CD4-positive, alpha-beta T cell (primary cell): ENCODE measurements around the gene VTI1A. TPM values are rescaled to one million over a fixed set of nuclear protein-coding genes. Genes with fewer than 3 reads are reported as not detected.

Source experiments
- ATAC-seq: fragments of 200-7000 bp; cut with Tn5 transposase; one replicate; pipeline ENCODE4 v1.10.0; 2022; ENCODE audit warnings: mild to moderate bottlenecking; ENCODE audit not compliant: poor library complexity
- CTCF ChIA-PET: fragments of 350-600 bp; sonication (Branson Sonifier 250); formaldehyde crosslinking; loops from one replicate; lab custom pipeline; 2021; ENCODE audit warnings: antibody characterized with exemption, inconsistent platforms; lab: Charles Lee
- POLR2A ChIA-PET: fragments of 350-600 bp; sonication (Branson Sonifier 250); formaldehyde crosslinking; loops from one replicate; lab custom pipeline; 2021; ENCODE audit warnings: antibody characterized with exemption, inconsistent platforms; lab: Charles Lee
- DNase-seq, 14 experiments: peaks; one replicate each; pipeline ENCODE4 v3.0.0-alpha.2; 2013 to 2020; ENCODE audit warnings: mixed read lengths in 2 of 14
- H3K27ac ChIP-seq, 2 donors: one replicate each; pipeline versions ENCODE4 v1.5.1 to v1.7.0; 2013; ENCODE audit warnings: low read length in 2 of 2, low read depth in 1 of 2, mild to moderate bottlenecking in 1 of 2
- H3K27me3 ChIP-seq, 2 experiments: 1 replicate in 1 of 2; 2 replicates in 1 of 2; pipeline versions ENCODE4 v1.6.1 to v1.7.0; 2013; ENCODE audit warnings: low read length in 2 of 2, control low read depth in 1 of 2, mild to moderate bottlenecking in 1 of 2, moderate library complexity in 1 of 2; ENCODE audit not compliant: insufficient read depth in 2 of 2, control insufficient read depth in 1 of 2
- H3K36me3 ChIP-seq: one replicate; pipeline ENCODE4 v1.6.1; 2013; ENCODE audit warnings: low read length, control low read depth; ENCODE audit not compliant: insufficient read depth
- H3K4me1 ChIP-seq: one replicate; pipeline ENCODE4 v1.6.1; 2013; ENCODE audit warnings: low read length, control low read depth; ENCODE audit not compliant: insufficient read depth
- H3K4me3 ChIP-seq: one replicate; pipeline ENCODE4 v1.5.1; 2013; ENCODE audit warnings: mild to moderate bottlenecking, low read length, moderate library complexity
- H3K9me3 ChIP-seq, 2 experiments: 1 replicate in 1 of 2; 2 replicates in 1 of 2; pipeline versions ENCODE4 v1.6.1 to v1.7.0; 2013; ENCODE audit warnings: low read length in 2 of 2, mild to moderate bottlenecking in 2 of 2, control low read depth in 1 of 2, moderate library complexity in 1 of 2; ENCODE audit not compliant: control insufficient read depth in 1 of 2, insufficient read depth in 1 of 2
- H3K27ac Mint-ChIP-seq: one replicate; pipeline ENCODE4 v1.8.0; 2020; ENCODE audit warnings: mixed read lengths
- H3K27me3 Mint-ChIP-seq: one replicate; pipeline ENCODE4 v1.8.0; 2021; ENCODE audit warnings: mixed read lengths
- H3K36me3 Mint-ChIP-seq: one replicate; pipeline ENCODE4 v1.8.0; 2021; ENCODE audit warnings: low read depth, mixed read lengths
- H3K4me1 Mint-ChIP-seq: one replicate; pipeline ENCODE4 v1.8.0; 2021; ENCODE audit warnings: low read depth, mixed read lengths
- H3K4me3 Mint-ChIP-seq: one replicate; pipeline ENCODE4 v1.8.0; 2020; ENCODE audit warnings: mild to moderate bottlenecking, mixed read lengths
- H3K9me3 Mint-ChIP-seq: one replicate; pipeline ENCODE4 v1.8.0; 2020; ENCODE audit warnings: mixed read lengths
- CTCF ChIP-seq: fragments of 200-600 bp; IDR thresholded peaks from one replicate; pipeline ENCODE4 v1.8.0; 2022; ENCODE audit warnings: antibody characterized with exemption, mild to moderate bottlenecking
- intact Hi-C, 2 experiments: fragments of 100-400 bp; cut with DNase I in 1 of 2; cut with micrococcal nuclease in 1 of 2; formaldehyde crosslinking; loops; one replicate each; pipeline versions ENCODE4 v1.15.1 to v1.9.0; 2023 to 2025; cut with DNase I, micrococcal nuclease
- total RNA-seq, 174 experiments: library from RNA in 2 of 174; stranded (reverse) in 2 of 174; gene quantifications; one replicate each; pipeline ENCODE4 v1.2.3 and lab custom pipeline; 2021 to 2026

Gene VTI1A
- total RNA-seq, 2 experiments from 2014 or later, result 54.5 to 56.5 TPM

DNA sequence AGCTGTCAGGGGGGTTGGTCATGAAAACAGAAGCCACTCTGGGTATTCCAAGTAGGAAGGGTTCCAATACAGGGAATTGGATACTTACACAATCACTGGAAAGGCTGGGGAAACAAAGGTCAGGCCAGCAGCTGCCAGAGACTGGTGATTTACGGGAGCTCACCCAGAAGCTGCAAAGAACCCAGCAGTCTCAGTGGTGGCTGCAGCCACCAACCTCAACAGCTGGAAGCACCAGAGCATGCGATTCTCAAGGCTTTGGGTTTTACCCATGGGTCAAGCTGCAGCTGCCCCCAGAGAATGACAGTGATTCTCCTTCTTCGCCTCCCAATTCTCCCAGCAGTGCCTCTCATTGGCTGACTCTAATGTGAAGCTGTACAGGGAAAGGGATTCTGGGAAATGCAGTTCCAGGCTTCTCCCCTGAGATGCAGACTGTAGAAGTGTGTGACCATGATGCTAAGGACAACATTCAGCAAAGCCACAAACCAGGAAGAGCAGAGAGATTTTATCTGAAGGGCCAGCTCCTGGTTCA lies 395.9 kb downstream of the VTI1A start:
- H3K4me3 ChIP-seq, result no peak overlapping the region
- no peak for DNase-seq
- ChIA-PET CTCF (no interaction called here), POLR2A (no interaction called here)
- H3K4me1 Mint-ChIP-seq, result no peaks in the 10 kb centered on the region
- no peaks in the 10 kb centered on the region for H3K4me1 ChIP-seq
- no peak overlapping the region for H3K27ac ChIP-seq
- no peak overlapping the region for H3K4me3 Mint-ChIP-seq
- H3K27me3 Mint-ChIP-seq, result no peaks in the 10 kb centered on the region
- H3K36me3 ChIP-seq, result no peaks in the 10 kb centered on the region
- peaks cover 6% of the 10 kb centered on the region for H3K36me3 Mint-ChIP-seq
- H3K27me3 ChIP-seq, result no peaks in the 10 kb centered on the region
- no peak for TF ChIP-seq CTCF
- intact Hi-C loops, result no loop called here
- H3K9me3 ChIP-seq, result peaks cover 4 to 66% of the 10 kb centered on the region in 2 experiments
- no peak for ATAC-seq
- peaks cover 14% of the 10 kb centered on the region for H3K9me3 Mint-ChIP-seq
- no peak overlapping the region for H3K27ac Mint-ChIP-seq

- DNase-seq (no peak), ATAC-seq (no peak)
- CTCF ChIA-PET, result no interaction called here
- no peak for TF ChIP-seq CTCF
- Histone ChIP-seq H3K27ac (no peak overlapping the region), H3K9me3 (peaks cover 4 to 60% of the 10 kb centered on the region in 2 experiments), H3K27me3 (no peaks in the 10 kb centered on the region), H3K36me3 (no peaks in the 10 kb centered on the region), H3K4me1 (no peaks in the 10 kb centered on the region), H3K4me3 (no peak overlapping the region)
- intact Hi-C loops, result no loop called here
- Mint-ChIP-seq H3K4me3 (no peak overlapping the region), H3K4me1 (no peaks in the 10 kb centered on the region), H3K27me3 (no peaks in the 10 kb centered on the region), H3K36me3 (peaks cover 6% of the 10 kb centered on the region), H3K27ac (no peak overlapping the region), H3K9me3 (peaks cover 14% of the 10 kb centered on the region)
- POLR2A ChIA-PET, result no interaction called here
Observed at GRCh38 chr10:112843623-112844022, 396.6 kb downstream of the VTI1A start.

DNA sequence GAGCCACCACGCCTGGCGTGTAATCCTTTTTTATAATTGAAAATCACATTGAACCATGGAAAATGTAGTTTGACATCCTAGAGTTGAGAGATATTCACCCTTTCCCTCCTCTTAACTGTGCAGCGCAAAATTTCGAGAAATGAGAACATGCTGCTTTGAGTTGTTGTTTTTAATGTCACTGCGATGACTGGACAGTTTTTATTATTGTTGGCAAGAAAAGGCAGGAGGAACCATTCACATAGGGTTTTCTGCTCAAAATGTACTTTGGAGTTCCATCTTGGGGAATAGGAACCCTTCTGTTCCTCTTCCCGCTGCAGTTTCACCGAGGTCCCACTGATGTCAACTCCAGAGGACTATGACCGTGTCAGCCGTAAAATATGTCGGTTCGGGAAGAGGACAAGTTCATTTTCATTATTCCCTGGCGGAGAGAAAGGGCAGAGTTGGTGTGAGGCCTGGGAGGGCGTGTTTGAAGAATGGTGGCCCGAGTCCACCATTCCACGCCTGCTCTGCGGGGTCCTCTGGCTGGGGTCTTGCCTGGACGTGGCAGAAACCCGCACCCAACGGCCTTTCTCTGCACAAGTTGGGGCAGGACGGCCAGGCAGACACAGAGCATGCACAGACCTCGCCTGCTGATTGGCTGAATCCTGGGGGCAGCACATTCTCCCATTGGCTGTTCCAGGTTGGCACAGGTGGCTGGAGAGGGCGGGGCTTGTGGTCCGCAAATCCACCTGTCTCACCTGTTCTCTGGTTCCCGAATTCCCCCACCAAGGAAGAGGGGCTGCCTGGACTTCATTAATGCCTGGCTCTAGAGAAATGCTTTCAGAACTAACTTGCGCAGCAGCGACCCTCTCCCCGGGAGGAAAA lies 397.9 kb downstream of the VTI1A start:
- Histone ChIP-seq H3K9me3 (peaks cover 0 to 47% of the 10 kb centered on the region in 2 experiments), H3K27ac (no peak overlapping the region), H3K36me3 (no peaks in the 10 kb centered on the region), H3K4me3 (no peak overlapping the region), H3K27me3 (no peaks in the 10 kb centered on the region), H3K4me1 (no peaks in the 10 kb centered on the region)
- Mint-ChIP-seq H3K27ac (no peak overlapping the region), H3K4me3 (no peak overlapping the region), H3K36me3 (peaks cover 6% of the 10 kb centered on the region), H3K27me3 (no peaks in the 10 kb centered on the region), H3K4me1 (no peaks in the 10 kb centered on the region), H3K9me3 (peaks cover 14% of the 10 kb centered on the region)
- DNase-seq (no peak), ATAC-seq (no peak)
- no peak for TF ChIP-seq CTCF
- CTCF ChIA-PET, result no interaction called here
- intact Hi-C loops, result no loop called here
- POLR2A ChIA-PET, result no interaction called here
